ENCODE results near the gene ZNF516.

DNA sequence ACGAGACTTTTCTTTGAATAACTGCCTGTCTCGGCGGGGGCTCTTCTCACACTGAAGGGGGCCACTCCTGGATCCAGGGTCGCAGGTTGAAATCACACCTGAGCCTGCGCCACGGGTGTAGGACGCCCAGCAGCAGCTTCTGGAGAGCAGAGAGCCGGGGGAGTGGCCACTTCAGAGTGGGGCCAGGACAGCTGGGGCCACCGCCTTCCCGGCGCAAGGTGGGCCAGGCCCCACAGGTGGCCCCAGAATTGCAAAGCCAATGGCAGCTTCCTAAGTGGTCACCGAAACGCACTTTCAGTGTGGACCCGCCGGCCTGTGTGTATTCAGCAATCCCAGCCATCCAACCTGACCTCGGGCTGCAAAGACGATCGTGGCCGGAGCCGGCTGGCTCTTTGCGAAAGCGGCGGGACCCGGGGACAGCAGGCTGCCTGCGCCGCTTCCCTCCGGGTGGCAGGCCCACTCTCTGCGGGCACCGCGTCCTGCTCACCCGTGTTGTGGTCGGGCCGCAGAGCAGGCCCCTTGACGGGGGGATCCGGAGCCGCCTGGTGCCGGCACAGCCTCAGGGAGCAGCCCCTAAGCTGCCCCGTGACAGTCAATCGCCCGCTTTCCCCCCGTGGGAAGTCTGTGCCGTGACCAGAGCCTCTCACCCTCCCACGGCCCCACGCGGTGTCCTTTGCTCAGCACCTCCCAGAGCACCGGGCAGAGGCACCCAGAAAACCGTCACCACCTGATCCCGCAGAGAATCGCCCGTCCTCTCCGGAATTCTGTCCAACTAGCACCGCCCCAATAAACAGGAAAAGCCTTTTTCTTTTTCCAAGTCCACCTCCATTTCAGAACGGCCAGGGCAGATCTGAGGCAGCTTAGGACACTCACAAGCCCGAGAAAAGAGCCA, 144.7 kb downstream of the ZNF516 start:
- no peak for TF ChIP-seq EZH2 (IDR thresholded peaks at IDR 0.05; ENCODE audit: borderline replicate concordance, low read length)
- TF ChIP-seq, protein P1, sequence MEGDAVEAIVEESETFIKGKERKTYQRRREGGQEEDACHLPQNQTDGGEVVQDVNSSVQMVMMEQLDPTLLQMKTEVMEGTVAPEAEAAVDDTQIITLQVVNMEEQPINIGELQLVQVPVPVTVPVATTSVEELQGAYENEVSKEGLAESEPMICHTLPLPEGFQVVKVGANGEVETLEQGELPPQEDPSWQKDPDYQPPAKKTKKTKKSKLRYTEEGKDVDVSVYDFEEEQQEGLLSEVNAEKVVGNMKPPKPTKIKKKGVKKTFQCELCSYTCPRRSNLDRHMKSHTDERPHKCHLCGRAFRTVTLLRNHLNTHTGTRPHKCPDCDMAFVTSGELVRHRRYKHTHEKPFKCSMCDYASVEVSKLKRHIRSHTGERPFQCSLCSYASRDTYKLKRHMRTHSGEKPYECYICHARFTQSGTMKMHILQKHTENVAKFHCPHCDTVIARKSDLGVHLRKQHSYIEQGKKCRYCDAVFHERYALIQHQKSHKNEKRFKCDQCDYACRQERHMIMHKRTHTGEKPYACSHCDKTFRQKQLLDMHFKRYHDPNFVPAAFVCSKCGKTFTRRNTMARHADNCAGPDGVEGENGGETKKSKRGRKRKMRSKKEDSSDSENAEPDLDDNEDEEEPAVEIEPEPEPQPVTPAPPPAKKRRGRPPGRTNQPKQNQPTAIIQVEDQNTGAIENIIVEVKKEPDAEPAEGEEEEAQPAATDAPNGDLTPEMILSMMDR (IDR thresholded peaks at IDR 0.05; ENCODE audit: low read length) = no peak

All from OCI-LY1 (cell line).